Transverse colon (tissue), 3 donors: ENCODE data around the gene ERC2.

Source experiments
- CTCF ChIP-seq, 5 experiments: fragments of 200-600 bp in 3 of 5; fragments of 450-650 bp in 2 of 5; sonication (generic) in 3 of 5; IDR thresholded peaks; 1 replicate in 2 of 5; 2 replicates in 3 of 5; pipeline ENCODE4 v1.5.1; 2016 to 2017; ENCODE audit warnings: antibody characterized with exemption in 5 of 5, inconsistent platforms in 3 of 5, mild to moderate bottlenecking in 2 of 5, moderate library complexity in 1 of 5
- POLR2A ChIP-seq: fragments of 450-650 bp; IDR thresholded peaks from one replicate; pipeline ENCODE4 v1.6.1; 2016; ENCODE audit warnings: antibody characterized with exemption, mild to moderate bottlenecking, moderate library complexity

- TF ChIP-seq CTCF (IDR thresholded peaks at IDR 0.05): no peak
- no peak for TF ChIP-seq POLR2A
Measured at GRCh38 chr3:55882006-55882405, 586.3 kb downstream of the ERC2 start.
